HG03139 (cell line): ENCODE results near the gene GOSR2.

Source experiments
- ATAC-seq: cut with Tn5 transposase; IDR thresholded peaks from one replicate; pipeline ENCODE4 v1.9.1; 2021; ENCODE audit not compliant: unreplicated experiment

GOSR2 gene

DNA sequence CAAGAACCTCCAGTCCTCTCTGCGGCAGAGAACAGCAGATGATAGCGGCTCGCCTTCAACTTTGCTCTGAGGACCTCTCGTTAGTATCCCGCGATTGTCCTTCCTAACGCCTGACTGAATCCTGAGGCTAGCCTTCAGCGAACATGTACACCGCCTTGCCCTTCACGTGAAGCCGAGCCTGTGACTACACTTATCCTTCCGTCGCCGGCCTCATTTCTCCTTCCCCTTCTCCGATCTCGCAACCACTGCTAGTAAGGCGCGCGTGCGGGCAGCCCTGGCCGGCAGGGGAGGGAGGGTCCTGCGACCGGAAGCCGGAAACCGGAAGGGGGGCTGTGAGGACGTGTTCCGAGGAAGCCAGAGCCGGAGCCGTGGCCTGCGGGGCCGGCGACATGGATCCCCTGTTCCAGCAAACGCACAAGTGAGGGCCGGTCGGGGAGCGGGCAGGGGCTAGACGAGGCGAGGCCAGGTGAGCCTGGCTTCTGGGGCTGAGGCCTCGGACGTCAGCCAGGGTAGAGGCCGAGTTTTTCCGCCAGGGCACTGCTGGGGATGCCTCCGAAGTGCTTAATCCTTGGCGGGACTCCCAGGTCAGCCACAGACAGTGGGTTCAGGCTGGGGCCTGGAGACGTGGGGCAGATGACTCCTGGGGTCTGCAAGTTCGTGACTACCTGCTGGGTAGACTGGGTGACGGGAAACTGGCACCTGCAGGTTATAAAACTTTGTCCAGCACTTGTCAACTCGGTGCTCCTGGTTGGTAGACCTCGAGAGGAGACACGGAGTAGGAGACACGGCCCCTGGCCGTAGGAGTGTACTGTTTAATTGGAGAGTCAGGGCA, at the start of gene GOSR2:
TSS of gene GOSR2 (plus strand) at position 357 of the 832 bp plus-strand sequence. CDS start at position 390, 33 bp downstream.
- peak; percentile 86 for ATAC-seq

- ATAC-seq, result no peak
These were observed 48.9 kb upstream of the GOSR2 start for GRCh38 chr17:46873941-46874645.

- ATAC-seq, result no peak
These were observed 48.1 kb upstream of the GOSR2 start for GRCh38 chr17:46874906-46875305.

DNA sequence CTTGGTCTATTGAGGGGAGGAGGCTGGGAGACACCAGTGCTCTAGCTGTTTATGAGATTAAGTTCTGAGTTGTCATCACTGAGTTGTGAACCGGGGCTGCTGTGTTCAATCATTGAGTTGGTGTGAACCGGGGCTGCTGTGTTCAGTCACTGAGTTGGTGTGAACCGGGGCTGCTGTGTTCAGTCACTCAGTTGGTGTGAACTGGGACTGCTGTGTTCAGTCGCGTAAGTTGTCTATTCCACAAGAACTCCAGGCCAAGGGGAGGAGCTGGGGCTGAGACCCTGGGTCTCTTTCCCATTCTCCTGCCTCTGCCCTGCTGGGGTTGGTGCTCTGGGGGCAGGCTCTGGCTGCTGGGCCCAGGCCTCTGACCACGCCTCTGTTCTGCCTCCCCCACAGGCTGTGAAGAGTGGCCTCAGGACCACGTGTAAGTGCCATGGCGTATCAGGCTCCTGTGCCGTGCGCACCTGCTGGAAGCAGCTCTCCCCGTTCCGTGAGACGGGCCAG, 47.1 kb upstream of the GOSR2 start:
- no peak for ATAC-seq

DNA sequence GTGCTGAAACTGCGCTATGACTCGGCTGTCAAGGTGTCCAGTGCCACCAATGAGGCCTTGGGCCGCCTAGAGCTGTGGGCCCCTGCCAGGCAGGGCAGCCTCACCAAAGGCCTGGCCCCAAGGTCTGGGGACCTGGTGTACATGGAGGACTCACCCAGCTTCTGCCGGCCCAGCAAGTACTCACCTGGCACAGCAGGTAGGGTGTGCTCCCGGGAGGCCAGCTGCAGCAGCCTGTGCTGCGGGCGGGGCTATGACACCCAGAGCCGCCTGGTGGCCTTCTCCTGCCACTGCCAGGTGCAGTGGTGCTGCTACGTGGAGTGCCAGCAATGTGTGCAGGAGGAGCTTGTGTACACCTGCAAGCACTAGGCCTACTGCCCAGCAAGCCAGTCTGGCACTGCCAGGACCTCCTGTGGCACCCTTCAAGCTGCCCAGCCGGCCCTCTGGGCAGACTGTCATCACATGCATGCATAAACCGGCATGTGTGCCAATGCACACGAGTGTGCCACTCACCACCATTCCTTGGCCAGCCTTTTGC, 46.5 kb upstream of the GOSR2 start:
- no peak for ATAC-seq

DNA sequence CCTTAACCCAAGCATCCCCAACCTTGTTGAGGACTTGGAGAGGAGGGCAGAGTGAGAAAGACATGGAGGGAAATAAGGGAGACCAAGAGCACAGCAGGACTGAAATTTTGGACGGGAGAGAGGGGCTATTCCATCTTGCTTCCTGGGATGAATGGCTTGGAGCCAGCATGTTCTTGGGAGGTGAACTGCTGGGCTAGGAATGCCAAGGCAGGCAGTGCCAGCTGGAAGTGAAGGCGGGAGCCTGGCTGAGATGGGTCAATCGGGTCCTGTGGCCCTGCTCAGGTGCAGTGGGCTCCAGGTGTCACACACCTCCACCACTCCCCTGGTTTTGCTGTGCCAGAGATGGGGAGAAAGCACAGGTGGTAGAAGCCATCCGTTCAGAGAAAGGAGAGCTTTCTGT, 46.0 kb upstream of the GOSR2 start:
- no peak for ATAC-seq

GRCh38 chr17:46877466-46877865, 45.5 kb upstream of the GOSR2 start:
- ATAC-seq, result no peak

DNA sequence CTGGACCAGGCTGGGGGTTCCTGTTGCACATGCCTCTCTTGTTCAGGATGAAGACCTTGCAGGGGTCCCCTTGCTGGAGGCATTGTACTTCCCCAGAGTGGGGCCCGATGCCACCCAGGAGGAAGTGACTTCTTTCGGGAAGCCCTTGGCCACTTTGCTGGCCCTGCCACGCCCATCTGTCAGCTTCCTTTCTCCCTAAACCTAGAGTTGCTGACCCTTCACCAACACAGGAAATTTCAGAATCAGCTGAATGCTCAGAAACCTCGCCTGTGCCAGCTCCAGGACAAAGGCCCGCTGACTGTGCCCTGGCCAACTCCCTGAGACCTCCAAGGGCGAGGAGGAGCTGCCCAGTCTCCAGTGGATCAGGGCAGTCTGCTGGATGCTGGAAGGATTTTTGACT, 44.9 kb upstream of the GOSR2 start:
- ATAC-seq, result no peak

DNA sequence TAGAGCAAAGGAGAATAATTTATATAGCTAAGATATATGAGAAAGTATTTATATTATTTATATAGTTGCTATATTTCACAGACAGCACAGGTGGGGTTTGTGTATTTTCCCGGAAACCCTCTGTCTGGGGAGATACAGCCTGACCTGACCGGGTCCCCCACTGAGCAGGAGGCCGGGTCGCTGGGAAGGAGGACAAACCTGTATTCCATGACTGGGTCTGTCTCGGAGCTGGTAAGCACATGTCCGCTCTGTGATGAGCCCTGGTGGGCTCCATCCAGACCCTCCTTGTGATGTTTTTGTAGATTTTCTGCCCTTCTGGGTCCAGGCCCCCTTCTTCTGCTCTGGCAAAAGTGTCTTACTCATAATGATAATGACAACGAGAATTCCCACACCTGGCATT, 43.9 kb upstream of the GOSR2 start:
- ATAC-seq, result no peak

GRCh38 chr17:46881015-46881414, 41.9 kb upstream of the GOSR2 start:
- no peak for ATAC-seq

DNA sequence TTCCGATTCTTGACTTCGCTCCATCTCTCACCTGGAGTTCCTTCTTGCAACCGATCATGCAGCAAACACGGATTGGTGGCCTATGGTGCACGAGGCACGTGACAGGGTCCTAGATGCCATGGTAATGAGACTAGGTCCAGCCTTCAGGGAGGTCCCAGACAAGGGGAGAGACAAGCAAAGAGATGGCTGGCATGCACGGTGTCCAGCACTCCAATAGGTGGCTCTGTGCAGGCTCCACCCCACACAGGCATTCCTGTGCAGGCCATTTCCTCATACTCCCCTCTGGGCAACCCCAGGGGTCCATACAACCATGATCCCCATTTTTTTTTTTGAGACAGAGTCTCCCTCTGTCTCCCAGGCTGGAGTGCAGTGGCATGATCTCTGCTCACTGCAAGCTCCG, 40.3 kb upstream of the GOSR2 start:
- ATAC-seq, result no peak

DNA sequence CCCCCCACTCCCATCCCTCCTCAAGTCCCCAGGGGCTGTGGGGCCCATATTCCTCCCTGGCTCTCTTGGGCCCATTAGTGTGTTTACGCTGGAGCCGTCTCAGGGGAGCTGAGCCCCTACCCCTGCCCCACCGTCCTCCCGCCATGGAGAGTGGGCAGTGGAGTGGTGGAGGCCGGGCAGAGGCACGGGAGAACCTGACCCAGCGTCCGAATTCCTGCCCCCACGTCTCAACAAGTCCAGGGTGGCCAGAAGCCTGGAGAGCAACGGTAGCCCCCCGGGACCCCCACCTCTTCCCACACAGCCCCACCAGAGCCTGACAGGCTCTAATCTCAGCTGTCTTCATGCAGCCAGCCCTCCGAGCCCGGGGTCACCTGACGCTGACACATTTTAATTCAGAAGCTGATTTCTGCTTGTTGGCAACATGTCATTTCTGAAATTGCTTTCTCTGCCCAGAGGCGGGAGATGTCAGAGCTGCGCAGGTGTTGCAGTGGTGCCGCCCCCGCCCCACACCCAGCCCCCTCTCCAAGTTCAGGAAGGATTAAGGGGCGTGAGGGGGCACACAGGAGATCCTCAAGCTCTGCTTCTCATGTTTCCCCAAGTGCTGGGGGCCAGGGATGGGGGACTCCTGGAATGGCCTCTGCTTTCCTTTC, 39.0 kb upstream of the GOSR2 start:
- ATAC-seq, result no peak

GRCh38 chr17:46884552-46884951, 38.4 kb upstream of the GOSR2 start:
- no peak for ATAC-seq

GRCh38 chr17:46885415-46886309, 37.3 kb upstream of the GOSR2 start:
- ATAC-seq, result no peak

- no peak for ATAC-seq
These were observed 36.7 kb upstream of the GOSR2 start for GRCh38 chr17:46886310-46886663.

DNA sequence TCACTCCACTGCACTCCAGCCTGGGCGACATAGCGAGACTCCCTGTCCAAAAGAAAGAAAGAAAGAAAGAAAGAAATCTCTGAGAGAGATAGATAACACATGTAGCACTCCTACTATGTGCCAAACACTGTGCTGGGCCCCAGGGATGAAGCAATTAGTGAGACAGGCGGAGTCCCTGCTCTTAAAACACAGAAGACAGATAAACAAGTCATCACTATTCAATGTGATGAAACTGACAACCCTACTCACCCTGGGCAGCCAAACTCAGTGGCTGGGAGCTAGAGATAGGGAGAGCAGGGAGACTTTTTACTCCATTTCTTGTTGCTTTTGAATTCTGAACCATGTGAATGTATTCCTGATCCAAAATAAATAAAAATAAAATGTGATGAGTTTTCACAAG, 35.2 kb upstream of the GOSR2 start:
- ATAC-seq, result no peak

DNA sequence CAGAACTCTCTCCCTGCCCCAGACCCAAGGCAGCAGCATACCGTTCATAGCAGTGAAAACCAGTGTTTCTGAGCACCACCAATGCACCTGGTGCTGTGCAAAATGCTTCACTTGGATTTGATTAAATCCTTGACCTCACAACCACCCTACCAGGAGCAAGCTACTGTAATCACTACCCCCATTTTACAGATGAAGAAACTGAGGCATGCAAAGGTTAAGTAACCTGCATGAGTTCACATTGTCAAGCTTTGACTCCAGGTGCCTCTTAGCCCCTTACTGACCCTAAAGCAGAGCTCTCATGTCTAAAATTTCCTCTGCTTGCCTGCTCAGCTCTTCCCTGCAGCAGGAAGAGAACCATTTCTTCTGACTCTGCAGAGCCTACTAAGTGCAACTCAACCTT, 34.2 kb upstream of the GOSR2 start:
- no peak for ATAC-seq

DNA sequence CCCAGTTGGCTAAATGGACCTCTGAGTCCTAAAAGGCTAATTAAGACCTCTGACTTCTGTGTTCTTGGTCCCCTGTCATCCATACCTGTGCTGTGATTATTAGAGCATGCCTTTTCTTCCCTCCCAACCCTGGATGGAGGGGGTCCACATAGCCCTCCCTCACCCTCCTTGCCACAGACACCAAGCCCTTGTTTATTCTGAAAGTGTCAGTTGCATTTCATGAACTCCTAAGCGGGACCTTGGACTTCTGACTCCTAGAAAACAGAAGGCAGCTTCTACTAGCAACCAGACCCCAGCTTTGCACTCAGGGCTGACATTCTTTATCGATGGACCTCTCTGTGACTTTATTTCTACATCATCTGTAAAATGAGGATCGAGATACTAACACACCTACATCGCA, 33.4 kb upstream of the GOSR2 start:
- ATAC-seq, result no peak

DNA sequence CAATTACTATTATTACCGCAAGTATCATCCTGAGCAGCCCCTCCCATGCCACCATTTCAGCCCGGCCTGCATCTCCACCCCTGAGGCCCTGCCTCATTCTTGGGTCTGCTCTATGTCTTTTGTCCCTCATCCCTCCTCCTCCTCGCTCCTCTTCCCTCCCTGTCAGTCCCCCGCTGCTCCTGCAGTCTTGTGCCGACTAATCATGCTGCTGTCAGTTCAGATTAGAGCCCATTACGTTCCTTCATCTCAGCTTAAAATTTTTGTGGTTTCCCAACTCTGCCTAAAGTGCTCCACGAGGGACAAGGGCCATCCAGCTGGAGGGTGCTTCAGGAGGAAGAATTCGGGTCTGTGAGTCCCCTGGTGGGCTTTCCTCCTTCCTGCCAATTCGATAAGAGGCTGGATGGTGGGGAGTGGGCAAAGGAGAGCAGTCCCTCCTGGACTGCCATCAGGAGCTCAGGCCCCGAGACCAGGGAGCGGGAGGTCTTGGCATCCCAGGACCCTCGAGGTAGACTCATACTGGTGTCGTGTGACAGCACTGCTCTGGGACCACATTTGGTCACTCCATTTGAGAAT, 32.9 kb upstream of the GOSR2 start:
- ATAC-seq, result no peak

DNA sequence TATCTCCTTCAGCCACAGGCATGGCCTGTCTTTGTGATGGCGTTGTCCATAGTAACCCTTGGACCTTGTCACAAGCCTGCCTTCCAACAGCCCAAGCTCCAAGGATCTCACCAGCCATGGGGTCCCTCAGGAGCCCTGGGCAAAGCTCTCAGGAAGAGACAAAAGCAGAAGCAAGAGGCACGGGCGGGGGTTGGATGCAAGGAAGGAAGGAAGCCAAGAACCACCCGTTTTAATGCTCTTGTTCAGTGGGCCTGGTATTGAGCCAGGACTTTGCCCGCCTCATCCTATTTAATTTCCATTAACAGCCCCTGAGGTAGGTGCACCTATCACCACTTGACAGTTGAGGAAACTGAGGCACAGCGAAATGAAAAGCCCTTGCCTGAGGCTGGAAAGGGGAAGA, 32.3 kb upstream of the GOSR2 start:
- no peak for ATAC-seq
